Vagina (tissue), 2 donors: Measurements from ENCODE around the gene CS.

Source experiments
- CTCF ChIP-seq, 3 experiments: fragments of 450-650 bp in 2 of 3; fragments of 200-600 bp in 1 of 3; sonication (generic) in 1 of 3; IDR thresholded peaks; one replicate each; pipeline ENCODE4 v1.5.1; 2017 to 2019; ENCODE audit warnings: antibody characterized with exemption in 3 of 3, mild to moderate bottlenecking in 2 of 3, moderate library complexity in 2 of 3
- POLR2A ChIP-seq, 2 donors: fragments of 450-650 bp; IDR thresholded peaks; one replicate each; pipeline ENCODE4 v1.6.1; 2017; ENCODE audit warnings: antibody characterized with exemption in 2 of 2, mild to moderate bottlenecking in 2 of 2, moderate library complexity in 2 of 2
- POLR2AphosphoS5 ChIP-seq, 2 donors: sonication (generic); formaldehyde crosslinking; IDR thresholded peaks; one replicate each; pipeline ENCODE4 v1.9.0; 2017; ENCODE audit warnings: antibody characterized with exemption in 2 of 2, mild to moderate bottlenecking in 2 of 2, low read depth in 1 of 2; ENCODE audit not compliant: insufficient read depth in 1 of 2

GRCh38 chr12:56236091-56236490 is 64.0 kb downstream of the CS start:
- TF ChIP-seq CTCF (IDR thresholded peaks at IDR 0.05) (no peak), POLR2AphosphoS5 (IDR thresholded peaks at IDR 0.05; ENCODE audit: insufficient read depth in 1 of 2, low read depth in 1 of 2) (no peak), POLR2A (IDR thresholded peaks at IDR 0.05) (no peak)
